Left hindlimb (tissue), 1 donor: ENCODE results near the gene PCDHA5.
"Not testable (repeated sequence)": the region's sequence is repeated elsewhere in the genome, so short reads cannot be mapped to it uniquely, and the experiment has no call there.

Source experiments
- DNase-seq: peaks from one replicate; pipeline ENCODE4 v3.0.0-alpha.2; 2018

The PCDHA5 gene

DNA sequence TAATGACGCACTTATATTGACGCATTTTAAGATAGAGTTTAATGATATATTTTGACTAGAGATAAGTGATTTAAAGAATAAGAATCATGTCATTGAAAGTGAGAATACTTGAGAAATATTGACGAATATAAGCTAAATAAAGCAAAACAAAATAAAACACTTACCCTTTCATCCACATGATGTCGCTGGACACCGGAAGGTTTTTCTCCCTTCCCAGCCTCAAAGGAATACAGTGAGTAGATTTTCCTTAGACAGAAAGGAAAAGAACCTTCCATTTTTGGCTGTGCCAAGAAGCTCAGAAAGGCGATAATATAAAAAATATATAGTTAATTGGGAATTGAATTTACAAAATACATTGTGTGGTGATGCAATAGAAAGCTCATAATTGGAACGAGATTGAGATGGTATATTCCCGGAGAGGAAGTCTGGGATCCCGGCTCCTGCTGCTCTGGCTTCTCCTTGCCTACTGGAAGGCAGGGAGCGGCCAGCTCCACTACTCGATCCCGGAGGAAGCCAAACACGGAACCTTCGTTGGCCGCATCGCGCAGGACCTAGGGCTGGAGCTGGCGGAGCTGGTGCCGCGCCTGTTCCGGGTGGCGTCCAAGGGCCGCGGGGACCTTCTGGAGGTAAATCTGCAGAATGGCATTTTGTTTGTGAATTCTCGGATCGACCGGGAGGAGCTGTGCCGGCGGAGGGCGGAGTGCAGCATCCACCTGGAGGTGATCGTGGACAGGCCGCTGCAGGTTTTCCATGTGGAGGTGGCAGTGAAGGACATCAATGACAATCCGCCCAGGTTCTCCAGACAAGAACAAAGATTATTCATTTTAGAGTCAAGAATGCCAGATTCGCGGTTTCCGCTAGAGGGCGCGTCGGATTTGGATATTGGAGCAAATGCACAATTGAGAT is at the start of gene PCDHA5:
TSS of gene PCDHA5 (plus strand) at position 239 of the 906 bp plus-strand sequence.
- DNase-seq = no peak

- DNase-seq = no peak
Measured at GRCh38 chr5:140780512-140780911, 40.9 kb upstream of the PCDHA5 start.

GRCh38 chr5:140785905-140786686 is 35.3 kb upstream of the PCDHA5 start, which contains the start of gene PCDHA1:
PCDHA1 (plus strand) TSS chr5:140786140.
- no peak for DNase-seq

GRCh38 chr5:140787422-140787821 is 34.0 kb upstream of the PCDHA5 start:
- not testable (repeated sequence) for DNase-seq

GRCh38 chr5:140787849-140788504 is 33.4 kb upstream of the PCDHA5 start:
- not testable (repeated sequence) for DNase-seq

GRCh38 chr5:140791089-140791488 is 30.3 kb upstream of the PCDHA5 start:
- DNase-seq = no peak

DNA sequence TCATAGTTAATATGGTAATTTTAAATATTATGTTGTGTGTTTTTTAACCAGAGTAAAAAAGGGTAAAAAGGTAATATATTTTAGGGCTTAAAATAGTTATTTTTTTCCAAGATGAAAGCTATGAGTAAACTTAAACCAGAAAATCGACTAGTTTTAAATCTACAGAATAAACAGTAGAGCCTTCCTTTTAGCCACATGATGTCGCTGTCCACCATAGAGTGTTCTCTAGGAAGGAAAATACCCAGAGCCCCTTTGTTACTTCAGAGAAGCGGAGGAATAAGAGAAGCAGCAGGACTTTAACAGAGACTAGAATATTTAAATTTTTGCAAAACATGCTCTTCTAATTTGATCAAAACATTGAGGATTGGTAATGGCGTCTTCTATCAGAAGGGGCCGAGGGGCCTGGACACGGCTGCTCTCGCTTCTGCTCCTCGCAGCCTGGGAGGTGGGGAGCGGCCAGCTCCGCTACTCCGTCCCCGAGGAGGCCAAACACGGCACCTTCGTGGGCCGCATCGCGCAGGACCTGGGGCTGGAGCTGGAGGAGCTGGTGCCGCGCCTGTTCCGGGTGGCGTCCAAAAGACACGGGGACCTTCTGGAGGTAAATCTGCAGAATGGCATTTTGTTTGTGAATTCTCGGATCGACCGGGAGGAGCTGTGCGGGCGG is 26.7 kb upstream of the PCDHA5 start, which contains the start of gene PCDHA2:
TSS of gene PCDHA2 (plus strand) at position 258 of the 664 bp plus-strand sequence.
- no peak for DNase-seq

GRCh38 chr5:140795259-140795641 is 26.2 kb upstream of the PCDHA5 start:
- no peak for DNase-seq

DNA sequence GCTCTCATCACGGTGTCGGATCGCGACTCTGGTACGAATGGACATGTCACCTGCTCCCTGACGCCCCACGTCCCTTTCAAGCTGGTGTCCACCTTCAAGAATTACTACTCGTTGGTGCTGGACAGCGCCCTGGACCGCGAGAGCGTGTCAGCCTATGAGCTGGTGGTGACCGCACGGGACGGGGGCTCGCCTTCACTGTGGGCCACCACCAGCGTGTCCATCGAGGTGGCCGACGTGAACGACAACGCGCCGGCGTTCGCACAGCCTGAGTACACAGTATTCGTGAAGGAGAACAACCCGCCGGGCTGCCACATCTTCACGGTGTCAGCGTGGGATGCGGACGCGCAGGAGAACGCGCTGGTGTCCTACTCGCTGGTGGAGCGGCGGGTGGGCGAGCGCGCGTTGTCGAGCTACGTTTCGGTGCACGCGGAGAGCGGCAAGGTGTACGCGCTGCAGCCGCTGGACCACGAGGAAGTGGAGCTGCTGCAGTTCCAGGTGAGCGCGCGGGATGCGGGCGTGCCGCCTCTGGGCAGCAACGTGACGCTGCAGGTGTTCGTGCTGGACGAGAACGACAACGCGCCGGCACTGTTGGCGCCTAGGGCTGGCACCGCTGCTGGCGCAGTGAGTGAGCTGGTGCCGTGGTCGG is 25.2 kb upstream of the PCDHA5 start:
- DNase-seq = not testable (repeated sequence)

DNA sequence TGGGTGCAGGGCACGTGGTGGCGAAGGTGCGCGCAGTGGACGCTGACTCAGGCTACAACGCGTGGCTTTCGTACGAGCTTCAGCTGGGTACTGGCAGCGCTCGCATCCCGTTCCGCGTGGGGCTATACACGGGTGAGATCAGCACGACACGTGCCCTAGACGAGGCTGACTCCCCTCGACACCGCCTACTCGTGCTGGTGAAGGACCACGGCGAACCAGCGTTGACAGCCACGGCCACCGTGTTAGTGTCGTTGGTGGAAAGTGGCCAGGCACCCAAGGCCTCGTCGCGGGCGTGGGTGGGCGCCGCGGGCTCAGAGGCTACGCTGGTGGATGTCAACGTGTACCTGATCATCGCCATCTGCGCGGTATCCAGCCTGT is 24.7 kb upstream of the PCDHA5 start:
- no peak for DNase-seq

DNA sequence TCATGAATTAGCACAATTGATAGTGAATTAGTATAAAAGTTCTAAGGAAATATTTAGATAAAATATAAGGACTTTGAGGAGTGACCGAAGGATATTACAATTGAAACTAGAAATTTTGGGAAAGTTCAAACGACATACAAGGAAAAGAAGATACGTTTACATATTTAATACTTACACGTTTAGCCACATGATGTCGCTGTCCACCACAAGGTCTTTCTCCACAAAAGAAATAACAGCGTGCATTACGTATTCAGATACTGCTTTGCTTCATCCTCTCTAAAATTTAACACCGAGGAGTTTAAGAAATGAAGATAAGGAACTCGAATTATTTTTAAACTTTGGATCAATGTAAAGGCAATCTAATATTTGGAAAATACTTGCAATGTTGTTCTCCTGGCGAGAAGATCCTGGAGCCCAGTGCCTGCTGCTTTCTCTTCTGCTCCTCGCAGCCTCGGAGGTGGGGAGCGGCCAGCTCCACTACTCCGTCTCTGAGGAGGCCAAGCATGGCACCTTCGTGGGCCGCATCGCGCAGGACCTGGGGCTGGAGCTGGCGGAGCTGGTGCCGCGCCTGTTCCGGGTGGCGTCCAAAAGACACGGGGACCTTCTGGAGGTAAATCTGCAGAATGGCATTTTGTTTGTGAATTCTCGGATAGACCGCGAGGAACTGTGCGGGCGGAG is 20.5 kb upstream of the PCDHA5 start, which contains the start of gene PCDHA3:
TSS of gene PCDHA3 (plus strand) at position 242 of the 678 bp plus-strand sequence.
- DNase-seq = no peak

GRCh38 chr5:140801494-140801841 is 19.9 kb upstream of the PCDHA5 start:
- no peak for DNase-seq

DNA sequence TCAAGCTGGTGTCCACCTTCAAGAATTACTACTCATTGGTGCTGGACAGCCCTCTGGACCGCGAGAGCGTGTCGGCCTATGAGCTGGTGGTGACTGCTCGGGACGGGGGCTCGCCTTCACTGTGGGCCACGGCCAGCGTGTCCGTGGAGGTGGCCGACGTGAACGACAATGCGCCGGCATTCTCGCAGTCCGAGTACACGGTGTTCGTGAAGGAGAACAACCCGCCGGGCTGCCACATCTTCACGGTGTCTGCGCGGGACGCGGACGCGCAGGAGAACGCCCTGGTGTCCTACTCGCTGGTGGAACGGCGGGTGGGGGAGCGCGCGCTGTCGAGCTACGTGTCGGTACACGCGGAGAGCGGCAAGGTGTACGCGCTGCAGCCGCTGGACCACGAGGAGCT is 19.0 kb upstream of the PCDHA5 start:
- DNase-seq = not testable (repeated sequence)

DNA sequence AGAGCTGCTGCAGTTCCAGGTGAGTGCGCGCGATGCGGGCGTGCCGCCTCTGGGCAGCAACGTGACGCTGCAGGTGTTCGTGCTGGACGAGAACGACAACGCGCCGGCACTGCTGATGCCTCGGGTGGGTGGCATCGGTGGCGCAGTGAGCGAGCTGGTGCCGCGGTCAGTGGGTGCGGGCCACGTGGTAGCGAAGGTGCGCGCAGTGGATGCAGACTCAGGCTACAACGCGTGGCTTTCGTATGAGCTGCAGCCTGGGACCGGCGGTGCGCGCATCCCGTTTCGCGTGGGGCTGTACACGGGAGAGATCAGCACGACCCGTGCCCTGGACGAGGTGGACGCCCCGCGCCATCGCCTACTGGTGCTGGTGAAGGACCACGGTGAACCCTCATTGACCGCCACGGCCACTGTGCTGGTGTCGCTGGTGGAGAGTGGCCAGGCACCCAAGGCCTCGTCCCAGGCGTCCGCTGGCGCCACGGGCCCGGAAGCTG is 18.6 kb upstream of the PCDHA5 start:
- no peak for DNase-seq

- DNase-seq = no peak
Measured at GRCh38 chr5:140806834-140807775, 14.3 kb upstream of the PCDHA5 start, which contains the start of gene PCDHA4. PCDHA4 (plus strand) TSS chr5:140807068.

DNA sequence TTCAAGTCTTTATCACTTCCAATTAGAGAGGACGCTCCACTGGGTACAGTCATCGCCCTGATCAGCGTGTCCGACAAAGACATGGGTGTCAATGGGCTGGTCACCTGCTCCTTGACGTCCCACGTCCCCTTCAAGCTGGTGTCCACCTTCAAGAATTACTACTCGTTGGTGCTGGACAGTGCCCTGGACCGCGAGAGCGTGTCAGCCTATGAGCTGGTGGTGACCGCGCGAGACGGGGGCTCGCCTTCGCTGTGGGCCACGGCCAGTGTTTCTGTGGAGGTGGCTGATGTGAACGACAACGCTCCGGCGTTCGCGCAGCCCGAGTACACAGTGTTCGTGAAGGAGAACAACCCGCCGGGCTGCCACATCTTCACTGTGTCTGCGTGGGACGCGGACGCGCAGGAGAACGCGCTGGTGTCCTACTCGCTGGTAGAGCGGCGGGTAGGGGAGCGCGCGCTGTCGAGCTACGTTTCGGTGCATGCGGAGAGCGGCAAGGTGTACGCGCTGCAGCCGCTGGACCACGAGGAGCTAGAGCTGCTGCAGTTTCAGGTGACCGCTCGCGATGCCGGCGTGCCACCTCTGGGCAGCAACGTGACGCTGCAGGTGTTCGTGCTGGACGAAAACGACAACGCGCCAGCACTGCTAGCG is 13.0 kb upstream of the PCDHA5 start:
- DNase-seq = not testable (repeated sequence)

- DNase-seq = no peak
Measured at GRCh38 chr5:140808889-140809291, 12.5 kb upstream of the PCDHA5 start.

DNA sequence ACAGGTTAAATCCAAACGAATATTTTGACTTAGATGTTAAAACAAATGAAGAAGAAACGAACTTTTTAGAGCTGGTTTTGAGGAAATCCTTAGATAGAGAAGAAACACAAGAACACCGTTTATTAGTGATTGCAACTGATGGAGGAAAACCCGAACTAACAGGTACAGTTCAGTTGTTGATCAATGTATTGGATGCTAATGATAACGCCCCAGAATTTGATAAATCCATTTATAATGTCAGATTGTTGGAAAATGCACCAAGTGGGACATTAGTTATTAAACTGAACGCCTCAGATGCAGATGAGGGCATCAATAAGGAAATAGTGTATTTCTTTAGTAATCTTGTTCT is 842 bp downstream of the PCDHA5 start:
- no peak for DNase-seq

DNA sequence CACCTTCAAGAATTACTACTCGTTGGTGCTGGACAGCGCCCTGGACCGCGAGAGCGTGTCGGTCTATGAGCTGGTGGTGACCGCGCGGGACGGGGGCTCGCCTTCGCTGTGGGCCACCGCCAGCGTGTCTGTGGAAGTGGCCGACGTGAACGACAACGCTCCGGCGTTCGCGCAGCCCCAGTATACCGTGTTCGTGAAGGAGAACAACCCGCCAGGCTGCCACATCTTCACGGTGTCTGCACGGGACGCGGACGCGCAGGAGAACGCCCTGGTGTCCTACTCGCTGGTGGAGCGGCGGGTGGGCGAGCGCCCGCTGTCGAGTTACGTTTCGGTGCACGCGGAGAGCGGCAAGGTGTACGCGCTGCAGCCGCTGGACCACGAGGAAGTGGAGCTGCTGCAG is 1.6 kb downstream of the PCDHA5 start:
- not testable (repeated sequence) for DNase-seq

DNA sequence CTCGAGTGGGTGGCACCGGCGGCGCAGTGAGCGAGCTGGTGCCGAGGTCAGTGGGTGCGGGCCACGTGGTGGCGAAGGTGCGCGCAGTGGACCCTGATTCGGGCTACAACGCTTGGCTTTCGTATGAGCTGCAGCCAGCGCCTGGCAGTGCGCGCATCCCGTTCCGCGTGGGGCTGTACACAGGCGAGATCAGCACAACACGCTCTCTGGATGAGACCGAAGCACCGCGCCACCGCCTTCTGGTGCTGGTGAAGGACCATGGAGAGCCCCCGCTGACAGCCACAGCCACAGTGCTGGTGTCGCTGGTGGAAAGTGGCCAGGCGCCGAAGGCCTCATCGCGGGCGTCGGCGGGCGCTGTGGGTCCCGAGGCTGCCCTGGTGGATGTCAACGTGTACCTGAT is 2.1 kb downstream of the PCDHA5 start:
- DNase-seq = no peak
